Stimulated activated effector memory CD8-positive, alpha-beta T cell treated with anti-CD3 and anti-CD28 coated beads, Interleukin-12 subunit alpha, Interleukin-12 subunit beta, amount 100 ng/mL, for 72 hours (primary cell): ENCODE measurements around the gene NOC4L.
A peak's percentile ranks its signal among the peaks of the same experiment; 100 is the strongest.

Experiments used
- ATAC-seq: fragments of 150-1000 bp; cut with Tn5 transposase; 2 replicates; pipeline ENCODE4 v1.10.0; 2021
- DNase-seq, 2 donors: peaks; one replicate each; pipeline ENCODE4 v3.0.0; 2021 to 2022; ENCODE audit warnings: low spot score in 2 of 2
- H3K27ac Mint-ChIP-seq: one replicate; pipeline ENCODE4 v1.8.0; 2022; ENCODE audit warnings: mild to moderate bottlenecking, mixed read lengths
- H3K36me3 Mint-ChIP-seq: one replicate; pipeline ENCODE4 v1.8.0; 2022; ENCODE audit warnings: mild to moderate bottlenecking, mixed read lengths
- H3K4me1 Mint-ChIP-seq: one replicate; pipeline ENCODE4 v1.8.0; 2022; ENCODE audit warnings: mixed read lengths
- H3K4me3 Mint-ChIP-seq: one replicate; pipeline ENCODE4 v1.8.0; 2022; ENCODE audit warnings: mild to moderate bottlenecking, mixed read lengths
- H3K9me3 Mint-ChIP-seq: one replicate; pipeline ENCODE4 v1.8.0; 2022; ENCODE audit warnings: mixed read lengths

The NOC4L gene

GRCh38 chr12:132155771-132156572 is 11.7 kb downstream of the NOC4L start:
- ATAC-seq: no peak
- no peak for DNase-seq
- Mint-ChIP-seq H3K4me3 (no peak overlapping the region), H3K4me1 (no peaks in the 10 kb centered on the region), H3K9me3 (no peaks in the 10 kb centered on the region), H3K36me3 (no peaks in the 10 kb centered on the region), H3K27ac (no peak overlapping the region)

DNA sequence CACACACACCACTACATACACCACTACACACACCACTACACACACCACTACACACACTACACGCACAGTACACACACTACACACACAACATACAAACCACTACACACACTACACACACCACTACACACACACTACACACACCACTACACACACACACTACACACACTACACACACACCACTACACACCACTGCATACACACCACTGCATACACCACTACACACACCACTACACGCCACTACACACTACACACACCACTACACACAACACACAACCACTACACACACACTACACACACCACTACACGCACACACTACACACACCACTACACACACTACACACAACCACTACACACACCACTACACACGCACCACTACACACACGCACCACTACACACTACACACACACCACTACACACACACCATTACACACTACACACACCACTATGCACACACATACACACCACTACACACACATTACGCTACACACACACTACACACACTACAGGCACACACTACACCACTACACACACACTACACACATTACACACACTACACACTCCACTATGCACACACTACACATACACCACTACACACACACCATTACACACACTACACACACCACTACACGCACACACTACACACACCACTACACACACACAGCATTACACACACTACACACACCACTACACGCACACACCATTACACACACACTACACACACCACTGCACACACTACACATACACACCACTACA is 12.5 kb downstream of the NOC4L start:
- H3K4me3 Mint-ChIP-seq: no peak overlapping the region
- ATAC-seq (no peak), DNase-seq (no peak)
- H3K4me1 Mint-ChIP-seq: no peaks in the 10 kb centered on the region
- H3K9me3 Mint-ChIP-seq: no peaks in the 10 kb centered on the region
- H3K27ac Mint-ChIP-seq: no peak overlapping the region
- H3K36me3 Mint-ChIP-seq: no peaks in the 10 kb centered on the region

DNA sequence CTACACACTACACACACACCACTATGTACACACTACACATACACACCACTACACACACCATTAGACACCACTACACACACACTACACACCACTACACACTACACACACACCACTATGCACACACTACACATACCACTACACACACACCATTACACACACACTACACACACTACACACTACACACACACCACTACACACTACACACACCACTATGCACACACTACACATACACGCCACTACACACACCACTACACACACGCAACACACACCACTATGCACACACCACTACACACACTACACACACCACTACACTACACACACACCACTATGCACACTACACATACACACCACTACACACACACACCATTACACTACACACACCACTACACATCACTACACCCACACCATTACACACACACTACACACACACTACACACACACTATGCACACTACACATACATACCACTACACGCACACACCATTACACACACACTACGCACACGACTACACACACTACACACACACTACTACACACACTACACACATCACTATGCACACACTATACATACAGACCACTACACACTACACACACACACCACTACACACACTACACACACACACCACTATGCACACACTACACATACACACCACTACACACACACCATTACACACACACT is 13.6 kb downstream of the NOC4L start:
- Mint-ChIP-seq H3K4me1 (peaks cover under 1% of the 10 kb centered on the region), H3K27ac (no peak overlapping the region), H3K36me3 (no peaks in the 10 kb centered on the region), H3K9me3 (no peaks in the 10 kb centered on the region), H3K4me3 (no peak overlapping the region)
- no peak for DNase-seq
- ATAC-seq: no peak

DNA sequence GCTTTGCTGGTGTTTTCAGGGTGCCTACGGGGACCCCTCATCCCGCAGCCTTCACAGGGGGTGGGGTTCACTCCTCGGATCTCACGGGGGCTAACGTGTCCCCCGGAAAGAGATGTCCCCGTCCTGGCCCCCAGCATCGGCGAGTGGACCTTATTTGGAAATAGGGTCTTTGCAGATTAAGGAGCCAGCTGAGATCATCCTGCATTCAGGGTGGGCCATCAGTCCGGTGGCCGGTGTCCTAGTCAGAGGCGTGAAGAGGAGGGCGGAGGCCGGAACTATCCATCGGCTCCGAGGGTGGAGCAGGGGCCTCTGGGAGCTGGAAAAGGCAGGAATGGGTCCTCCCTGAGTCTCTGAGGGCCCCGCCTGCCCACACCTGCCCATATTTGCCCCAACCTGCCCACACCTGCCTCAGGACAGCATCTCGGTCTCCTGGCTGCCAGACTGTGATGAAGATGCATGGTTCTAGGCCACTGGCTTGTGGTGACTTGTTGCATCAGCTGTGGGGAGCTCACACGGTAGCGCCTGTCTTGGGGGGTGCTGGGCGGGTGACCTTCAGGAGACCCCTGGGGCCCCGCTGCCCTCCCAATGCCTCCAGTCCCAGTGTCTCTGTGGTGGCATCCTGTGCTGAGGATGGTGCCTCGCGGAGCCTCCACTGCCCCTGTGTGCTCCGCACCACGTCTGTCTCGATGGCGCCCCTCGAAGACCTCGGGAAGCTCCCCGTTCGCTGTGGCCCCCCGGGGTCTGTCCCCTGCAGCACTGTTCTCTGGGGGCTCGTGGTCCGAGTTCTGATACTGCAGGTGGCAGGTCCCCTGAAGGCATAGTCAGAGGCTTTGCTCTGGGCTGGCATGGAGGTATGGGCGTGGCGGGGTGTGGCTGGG is 14.7 kb downstream of the NOC4L start:
- Mint-ChIP-seq H3K36me3 (no peaks in the 10 kb centered on the region), H3K4me1 (peaks cover 9% of the 10 kb centered on the region), H3K4me3 (no peak overlapping the region), H3K27ac (no peak overlapping the region), H3K9me3 (no peaks in the 10 kb centered on the region)
- ATAC-seq (no peak), DNase-seq (no peak)

DNA sequence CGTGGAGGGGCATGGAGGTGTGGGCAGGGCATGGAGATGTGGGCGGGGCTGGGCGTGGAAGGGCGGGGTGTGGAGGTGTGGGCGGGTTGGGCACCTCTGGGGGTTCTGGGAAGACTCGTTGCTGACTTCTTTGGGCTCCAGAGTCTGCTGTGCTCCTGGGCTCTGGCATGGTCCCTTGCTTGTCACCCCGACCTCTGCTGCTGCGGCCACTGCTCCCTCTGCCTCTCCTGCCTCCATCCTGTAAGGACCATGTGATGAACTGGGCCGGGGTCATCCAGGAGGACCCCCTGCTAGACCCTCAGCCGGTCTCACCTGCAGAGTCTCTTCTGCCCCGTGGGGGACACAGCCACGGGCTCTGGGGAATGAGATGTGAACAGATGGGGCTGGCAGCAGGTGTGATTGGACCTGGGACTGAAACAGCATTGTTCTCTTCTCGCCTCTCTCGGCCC is 15.3 kb downstream of the NOC4L start:
- no peaks in the 10 kb centered on the region for H3K36me3 Mint-ChIP-seq
- no peak for DNase-seq
- no peak for ATAC-seq
- H3K4me1 Mint-ChIP-seq: peaks cover 15% of the 10 kb centered on the region
- H3K4me3 Mint-ChIP-seq: no peak overlapping the region
- no peaks in the 10 kb centered on the region for H3K9me3 Mint-ChIP-seq
- no peak overlapping the region for H3K27ac Mint-ChIP-seq

- DNase-seq (no peak), ATAC-seq (no peak)
- H3K4me1 Mint-ChIP-seq: peaks cover 17% of the 10 kb centered on the region
- no peaks in the 10 kb centered on the region for H3K9me3 Mint-ChIP-seq
- H3K36me3 Mint-ChIP-seq: no peaks in the 10 kb centered on the region
- no peak overlapping the region for H3K27ac Mint-ChIP-seq
- no peak overlapping the region for H3K4me3 Mint-ChIP-seq
Measured at GRCh38 chr12:132160016-132160415, 15.8 kb downstream of the NOC4L start.

- ATAC-seq (no peak), DNase-seq (no peak)
- Mint-ChIP-seq H3K36me3 (no peaks in the 10 kb centered on the region), H3K9me3 (no peaks in the 10 kb centered on the region), H3K27ac (no peak overlapping the region), H3K4me1 (peaks cover 17% of the 10 kb centered on the region), H3K4me3 (no peak overlapping the region)
Measured at GRCh38 chr12:132160601-132161035, 16.4 kb downstream of the NOC4L start.

- DNase-seq: no peak
- no peak overlapping the region for H3K27ac Mint-ChIP-seq
- no peak overlapping the region for H3K4me3 Mint-ChIP-seq
Measured at GRCh38 chr12:132161036-132161781, 17.0 kb downstream of the NOC4L start.

DNA sequence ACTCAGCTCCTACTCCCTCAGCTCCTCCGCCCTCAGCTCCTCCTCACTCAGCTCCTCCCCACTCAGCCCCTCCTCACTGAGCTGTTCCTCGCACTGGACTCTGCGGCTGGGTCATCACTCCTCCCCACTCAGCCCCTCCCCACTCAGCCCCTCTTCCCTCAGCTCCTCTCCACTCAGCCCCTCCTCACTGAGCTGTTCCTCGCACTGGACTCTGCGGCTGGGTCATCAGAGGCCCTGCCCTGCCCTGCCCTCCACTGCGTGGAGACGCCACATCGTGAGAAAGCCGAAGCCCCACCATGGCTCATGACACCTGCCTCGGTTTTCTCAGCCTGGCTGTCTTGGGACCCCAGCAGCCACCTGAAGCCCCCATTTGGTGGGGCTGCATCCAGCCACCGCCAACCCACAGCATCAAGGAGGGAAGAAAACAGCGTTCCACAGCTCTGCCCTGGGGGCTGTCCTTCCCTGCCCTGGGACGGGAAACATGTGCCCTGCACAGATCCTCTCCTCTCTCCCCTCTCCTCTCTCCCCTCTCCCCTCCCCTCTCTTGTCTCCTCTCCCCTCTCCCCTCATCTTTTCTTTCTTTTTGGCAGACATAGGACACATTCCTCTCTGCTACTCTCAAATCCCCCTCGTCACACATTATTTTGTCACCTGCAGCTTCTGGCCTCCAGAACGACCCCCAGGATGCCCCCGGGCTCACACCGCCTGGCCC is 17.7 kb downstream of the NOC4L start:
- ATAC-seq: no peak
- no peak for DNase-seq
- Mint-ChIP-seq H3K36me3 (no peaks in the 10 kb centered on the region), H3K4me3 (peak overlapping the region; percentile 36), H3K4me1 (peaks cover 21% of the 10 kb centered on the region), H3K9me3 (peaks cover 2% of the 10 kb centered on the region), H3K27ac (peak overlapping the region; percentile 53)

More at GRCh38 chr12:132161036-132161781, 17.0 kb downstream of the NOC4L start:
- H3K4me1 Mint-ChIP-seq: peaks cover 17% of the 10 kb centered on the region
- no peak for ATAC-seq
- H3K36me3 Mint-ChIP-seq: no peaks in the 10 kb centered on the region
- no peaks in the 10 kb centered on the region for H3K9me3 Mint-ChIP-seq

- Mint-ChIP-seq H3K36me3 (no peaks in the 10 kb centered on the region), H3K27ac (peak overlapping the region; percentile 53), H3K4me3 (peak overlapping the region; percentile 36), H3K9me3 (peaks cover 5% of the 10 kb centered on the region), H3K4me1 (peaks cover 27% of the 10 kb centered on the region)
- ATAC-seq: peak; percentile 46
- no peak for DNase-seq
Measured at GRCh38 chr12:132162508-132163031, 18.3 kb downstream of the NOC4L start.

GRCh38 chr12:132163041-132163910 is 19.0 kb downstream of the NOC4L start:
- peaks cover 5% of the 10 kb centered on the region for H3K9me3 Mint-ChIP-seq
- ATAC-seq (peak; percentile 24), DNase-seq (no peak)
- no peaks in the 10 kb centered on the region for H3K36me3 Mint-ChIP-seq
- peak overlapping the region; percentile 73 for H3K27ac Mint-ChIP-seq
- peak overlapping the region; percentile 36 for H3K4me3 Mint-ChIP-seq
- peaks cover 29% of the 10 kb centered on the region for H3K4me1 Mint-ChIP-seq

GRCh38 chr12:132163911-132164288 is 19.6 kb downstream of the NOC4L start:
- ATAC-seq: no peak
- DNase-seq: no peak
- Mint-ChIP-seq H3K27ac (no peak overlapping the region), H3K36me3 (no peaks in the 10 kb centered on the region), H3K4me1 (peaks cover 29% of the 10 kb centered on the region), H3K4me3 (no peak overlapping the region), H3K9me3 (peaks cover 5% of the 10 kb centered on the region)

GRCh38 chr12:132164426-132164825 is 20.2 kb downstream of the NOC4L start:
- DNase-seq: no peak
- Mint-ChIP-seq H3K27ac (no peak overlapping the region), H3K4me1 (peaks cover 29% of the 10 kb centered on the region), H3K4me3 (no peak overlapping the region), H3K36me3 (no peaks in the 10 kb centered on the region), H3K9me3 (peaks cover 5% of the 10 kb centered on the region)
- ATAC-seq: no peak
